HG03575 (cell line): ENCODE measurements around the gene TNPO1.

Source experiments
- ATAC-seq: cut with Tn5 transposase; IDR thresholded peaks from one replicate; pipeline ENCODE4 v1.9.1; 2021; ENCODE audit not compliant: unreplicated experiment, insufficient number of reproducible peaks, low FRiP score; ENCODE audit errors: extremely low read depth

Gene TNPO1

GRCh38 chr5:72847439-72847838 is 31.0 kb downstream of the TNPO1 start:
- ATAC-seq = no peak

GRCh38 chr5:72847989-72848473 is 31.6 kb downstream of the TNPO1 start:
- no peak for ATAC-seq

- ATAC-seq = no peak
Measured at GRCh38 chr5:72848474-72849428, 32.3 kb downstream of the TNPO1 start.

DNA sequence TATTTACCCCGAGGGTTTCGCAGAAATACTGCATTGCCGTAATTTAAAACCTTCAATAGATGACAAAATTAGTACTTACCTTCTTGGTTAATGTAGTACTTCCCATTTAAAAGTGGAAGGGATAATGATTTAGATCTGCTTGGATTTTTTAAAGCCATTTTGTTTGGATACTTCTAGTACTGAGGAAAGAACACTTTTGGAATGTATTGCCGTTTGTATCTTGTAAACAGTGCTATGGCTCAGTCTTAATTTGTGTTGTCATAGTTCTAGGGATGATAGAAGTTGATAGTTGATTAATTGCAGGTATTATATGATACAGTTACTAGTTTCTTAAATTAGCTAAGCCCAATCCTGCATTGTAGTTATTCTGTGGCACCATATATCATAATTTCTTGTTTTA is 33.1 kb downstream of the TNPO1 start:
- no peak for ATAC-seq

DNA sequence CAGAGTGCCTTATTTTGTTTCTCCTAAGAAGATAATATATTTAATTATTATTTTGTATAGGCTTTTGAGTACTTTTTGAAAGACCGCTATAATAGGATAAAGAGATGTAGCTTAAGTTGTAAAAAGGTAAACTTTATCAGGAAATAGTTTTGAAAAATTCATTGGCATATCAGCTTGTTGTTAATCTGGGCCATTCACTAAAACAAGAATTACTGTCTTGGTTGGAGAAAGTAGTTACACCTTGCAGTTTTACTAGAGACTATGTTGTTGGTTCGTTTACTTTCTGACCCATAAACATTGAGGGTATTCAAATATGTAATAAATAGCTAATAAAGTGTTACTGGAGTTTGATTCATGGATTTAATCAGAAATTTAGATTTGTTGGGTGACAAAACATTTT is 33.7 kb downstream of the TNPO1 start:
- ATAC-seq = no peak

DNA sequence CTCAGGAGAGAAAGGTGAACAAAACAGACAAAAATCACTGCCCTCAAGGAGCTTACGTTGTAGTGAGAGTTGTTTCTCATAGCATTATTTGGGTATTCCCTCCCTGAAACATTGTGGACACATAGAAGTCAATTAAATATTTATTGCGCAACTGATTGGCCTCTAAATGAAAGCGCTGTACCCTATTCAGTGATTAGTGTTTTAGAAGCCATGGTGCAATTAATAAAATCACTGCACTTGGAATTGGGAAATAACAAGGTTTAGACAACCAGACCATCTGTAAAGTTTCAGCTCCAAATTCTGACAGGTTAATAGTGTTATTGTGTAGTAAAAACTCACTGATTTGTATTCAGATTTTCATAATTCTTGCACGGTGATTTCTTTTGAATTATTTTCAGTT is 35.9 kb downstream of the TNPO1 start:
- ATAC-seq = no peak

DNA sequence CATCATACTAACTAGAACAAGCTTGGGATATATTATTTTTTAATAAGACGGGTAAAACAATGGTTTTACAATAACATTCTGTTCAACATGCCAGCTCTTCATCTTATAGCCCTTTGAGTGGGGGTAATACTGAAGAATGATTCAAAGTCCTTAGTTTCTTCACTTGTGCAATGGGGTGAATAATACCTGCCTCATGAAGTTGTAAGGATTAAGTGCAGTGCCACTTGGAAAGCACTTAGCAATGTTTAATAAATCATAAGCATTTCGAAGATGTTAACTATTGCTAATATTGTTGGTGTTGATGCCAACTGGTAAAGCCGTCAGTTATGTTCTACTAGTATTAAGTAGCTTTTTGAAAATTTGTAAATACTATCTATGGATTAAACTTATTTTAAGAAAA is 38.0 kb downstream of the TNPO1 start:
- no peak for ATAC-seq

GRCh38 chr5:72855821-72856220 is 39.4 kb downstream of the TNPO1 start:
- ATAC-seq = no peak

DNA sequence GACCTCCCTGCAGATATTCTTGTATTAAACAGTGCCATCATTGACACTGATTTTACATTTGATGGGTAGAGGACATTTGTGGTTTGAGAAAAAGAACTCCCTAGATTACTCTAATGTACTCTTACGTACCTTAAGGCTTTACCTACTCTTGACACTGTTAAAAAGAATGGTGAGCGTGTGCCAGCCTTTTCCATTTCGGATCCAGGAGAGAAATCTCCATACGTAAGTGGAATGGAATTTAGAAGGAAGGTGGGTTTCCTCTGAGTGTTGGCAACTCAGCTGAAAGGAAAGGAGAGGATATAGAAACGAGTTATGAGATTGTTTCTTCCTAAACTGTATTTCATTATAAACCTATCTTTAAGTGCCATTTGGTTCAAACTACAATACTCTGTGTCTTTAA is 40.9 kb downstream of the TNPO1 start:
- no peak for ATAC-seq

DNA sequence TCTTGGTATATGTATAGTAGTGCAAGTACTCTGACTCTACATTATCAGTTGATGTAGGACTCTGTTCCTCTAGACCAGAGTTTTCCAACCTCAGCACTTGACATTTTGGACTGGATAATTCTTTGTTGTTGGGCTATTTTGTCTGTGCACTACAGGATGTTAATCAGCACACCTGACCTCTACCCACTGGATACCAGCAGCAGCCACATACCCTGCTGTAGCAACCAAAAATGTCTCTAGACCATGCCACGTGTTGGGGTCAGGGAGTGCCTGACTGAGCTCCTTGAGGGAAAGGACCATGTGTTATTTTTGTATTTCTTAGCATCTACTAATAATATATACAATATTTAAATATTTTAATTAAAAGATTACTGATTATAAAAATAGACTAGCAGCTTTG is 42.7 kb downstream of the TNPO1 start:
- ATAC-seq = no peak

GRCh38 chr5:72860499-72860898 is 44.0 kb downstream of the TNPO1 start:
- no peak for ATAC-seq

- ATAC-seq = no peak
Measured at GRCh38 chr5:72871366-72872024, 55.0 kb downstream of the TNPO1 start.

DNA sequence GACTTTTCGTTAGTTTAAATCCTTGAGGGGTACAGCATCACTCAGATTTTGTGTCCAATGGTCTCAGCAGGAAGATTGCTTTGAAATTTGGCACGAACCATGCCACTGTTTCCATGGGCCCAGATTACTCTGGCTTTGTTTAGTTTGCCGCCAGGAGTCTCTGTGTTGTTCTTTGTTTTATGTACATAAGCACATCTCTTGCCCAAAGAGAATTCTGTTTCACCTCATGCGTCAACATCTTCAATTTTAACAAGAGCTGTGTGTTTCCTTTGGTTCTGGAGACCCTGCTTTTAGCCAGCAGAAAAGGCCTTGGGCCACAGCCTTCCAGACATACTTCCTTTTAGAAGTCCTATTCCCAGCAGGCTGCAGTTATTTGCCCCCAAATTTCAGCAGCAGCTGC is 62.4 kb downstream of the TNPO1 start:
- no peak for ATAC-seq

DNA sequence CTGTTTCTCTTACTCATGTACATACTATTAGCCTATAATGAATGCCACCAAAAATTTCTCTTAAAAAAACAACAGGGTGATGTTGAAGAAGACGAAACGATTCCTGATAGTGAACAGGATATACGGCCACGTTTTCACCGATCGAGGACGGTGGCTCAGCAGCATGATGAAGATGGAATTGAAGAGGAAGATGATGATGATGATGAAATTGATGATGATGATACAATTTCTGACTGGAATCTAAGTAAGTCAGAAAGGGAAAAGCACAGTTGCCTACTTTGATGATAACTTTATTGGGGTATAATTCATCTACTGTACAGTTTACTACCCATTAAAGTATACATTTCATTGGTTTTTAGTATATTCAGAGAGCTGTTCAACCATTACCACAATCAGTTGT is 66.5 kb downstream of the TNPO1 start:
- ATAC-seq = no peak

- ATAC-seq = no peak
Measured at GRCh38 chr5:72883850-72884249, 67.4 kb downstream of the TNPO1 start.

DNA sequence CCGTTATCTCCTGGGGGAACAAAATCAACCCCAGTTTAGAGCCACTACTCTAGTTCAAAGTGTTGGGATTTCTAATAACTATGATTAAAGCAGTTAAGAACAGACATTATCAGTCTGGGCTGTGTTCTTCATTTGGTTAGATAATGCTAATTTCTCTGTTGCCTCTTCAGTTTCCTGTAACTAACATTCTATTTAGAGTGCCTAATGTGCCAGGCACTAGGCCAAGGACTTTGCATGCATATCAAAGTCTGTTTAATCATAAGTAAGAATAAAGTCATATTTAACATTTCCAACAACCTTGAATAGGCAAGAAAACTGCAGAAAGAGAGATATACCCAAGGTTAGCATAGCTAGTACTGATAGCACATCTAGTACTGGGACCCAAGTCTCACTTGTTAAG is 68.4 kb downstream of the TNPO1 start:
- no peak for ATAC-seq

- ATAC-seq = no peak
Measured at GRCh38 chr5:72885824-72886223, 69.4 kb downstream of the TNPO1 start.

DNA sequence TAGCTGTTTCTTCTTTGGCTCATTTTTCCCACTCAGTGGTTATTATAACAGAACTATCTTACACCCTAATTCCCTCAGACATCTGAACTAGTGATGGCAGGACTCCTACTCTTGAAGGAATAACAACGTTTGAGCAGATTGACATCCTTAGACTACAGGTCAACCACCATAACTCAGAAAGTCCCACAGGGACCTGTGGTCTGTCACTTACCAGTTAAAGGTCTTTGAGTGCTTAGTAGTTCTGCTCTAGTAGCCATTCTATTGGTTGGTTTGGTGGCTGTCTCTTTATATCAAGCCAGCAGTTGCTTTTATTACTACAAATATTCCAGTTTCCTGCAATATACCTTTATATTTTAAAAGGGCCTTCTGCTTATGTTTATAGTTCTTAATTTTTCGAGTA is 72.1 kb downstream of the TNPO1 start:
- ATAC-seq = no peak

- no peak for ATAC-seq
Measured at GRCh38 chr5:72889324-72889723, 72.9 kb downstream of the TNPO1 start.

- no peak for ATAC-seq
Measured at GRCh38 chr5:72892846-72893245, 76.4 kb downstream of the TNPO1 start.
